GM18517 (cell line): ENCODE data around the gene KLHL6.
"Not testable (repeated sequence)": the region's sequence is repeated elsewhere in the genome, so short reads cannot be mapped to it uniquely, and the experiment has no call there.

ENCODE experiments used
- ATAC-seq: cut with Tn5 transposase; IDR thresholded peaks from one replicate; pipeline ENCODE4 v1.9.1; 2021; ENCODE audit warnings: mild to moderate bottlenecking, moderate library complexity; ENCODE audit not compliant: unreplicated experiment

The KLHL6 gene

GRCh38 chr3:183533412-183534132 lies 21.9 kb downstream of the KLHL6 start:
- ATAC-seq: peak; percentile 55

DNA sequence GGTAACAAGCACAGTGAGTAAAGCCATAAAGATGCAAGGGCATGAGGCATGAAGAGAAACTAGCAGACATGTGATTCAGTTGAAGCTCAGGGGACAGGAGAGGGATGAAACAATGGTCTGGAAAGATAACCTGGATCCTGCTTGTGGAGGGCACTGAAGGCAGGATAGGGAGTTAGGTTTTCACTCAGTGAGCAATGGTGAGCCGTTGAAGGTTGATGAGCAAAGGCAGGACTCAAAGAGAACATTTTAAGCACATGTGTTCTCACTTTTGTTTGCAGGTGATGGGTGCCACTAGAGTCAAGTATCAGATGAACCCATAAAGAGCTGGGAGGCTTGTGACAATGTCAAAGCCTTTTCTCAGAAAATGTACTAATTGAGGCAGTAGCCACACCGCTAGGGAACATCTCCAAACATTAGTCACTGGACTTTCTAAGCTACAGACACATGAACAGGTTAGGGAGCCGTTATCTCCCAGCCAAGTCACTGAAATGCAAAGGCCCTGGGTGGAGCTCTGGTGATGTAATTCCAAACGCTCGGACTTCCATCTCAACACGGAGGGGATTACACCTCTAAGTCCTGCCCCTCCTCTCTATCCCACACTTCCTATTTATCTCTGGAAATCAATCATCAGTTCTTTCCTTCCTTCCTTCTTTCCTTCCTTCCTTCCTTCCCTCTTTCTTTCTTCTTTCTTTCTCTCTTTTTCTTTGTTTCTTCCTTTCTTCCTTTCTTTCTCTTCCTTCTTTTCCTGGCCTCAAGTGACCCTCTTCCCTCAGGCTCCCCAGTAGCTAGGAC lies 22.7 kb downstream of the KLHL6 start:
- ATAC-seq: no peak

GRCh38 chr3:183529717-183530116 lies 25.8 kb downstream of the KLHL6 start:
- ATAC-seq: no peak

DNA sequence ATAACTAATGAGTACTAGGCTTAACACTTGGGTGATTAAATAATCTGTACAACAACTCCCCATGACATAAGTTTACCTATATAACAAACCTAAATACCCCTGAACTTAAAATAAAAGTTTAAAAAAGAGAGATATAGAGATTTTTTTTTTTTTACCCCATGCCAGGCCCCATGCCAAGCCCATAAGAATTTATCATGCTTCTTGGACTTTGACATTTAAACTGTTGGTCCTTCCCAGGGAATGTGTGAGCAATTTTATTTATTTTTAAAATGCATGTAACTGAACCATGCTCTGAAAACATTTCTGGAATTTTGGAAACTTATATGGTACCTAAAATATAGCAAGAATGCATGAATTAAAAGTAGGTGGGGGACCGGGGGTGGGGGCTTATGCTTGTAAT lies 26.3 kb downstream of the KLHL6 start:
- ATAC-seq: no peak

DNA sequence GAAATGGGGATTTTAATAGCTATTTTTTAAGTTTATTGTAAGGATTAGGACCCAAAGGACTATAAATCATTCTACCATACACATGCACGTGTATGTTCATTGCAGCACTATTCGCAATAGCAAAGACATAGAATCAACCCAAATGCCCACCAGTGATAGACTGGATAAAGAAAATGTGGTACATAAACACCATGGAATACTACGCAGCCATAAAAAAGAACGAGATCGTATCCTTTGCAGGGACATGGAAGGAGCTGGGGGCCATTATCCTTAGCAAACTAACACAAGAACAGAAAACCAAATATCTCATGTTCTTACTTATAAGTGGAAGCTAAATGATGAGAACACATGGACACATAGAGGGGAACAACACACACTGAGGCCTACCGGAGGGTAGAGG lies 26.7 kb downstream of the KLHL6 start:
- ATAC-seq: not testable (repeated sequence)

GRCh38 chr3:183527428-183528379 lies 27.8 kb downstream of the KLHL6 start:
- ATAC-seq: peak; percentile 89

DNA sequence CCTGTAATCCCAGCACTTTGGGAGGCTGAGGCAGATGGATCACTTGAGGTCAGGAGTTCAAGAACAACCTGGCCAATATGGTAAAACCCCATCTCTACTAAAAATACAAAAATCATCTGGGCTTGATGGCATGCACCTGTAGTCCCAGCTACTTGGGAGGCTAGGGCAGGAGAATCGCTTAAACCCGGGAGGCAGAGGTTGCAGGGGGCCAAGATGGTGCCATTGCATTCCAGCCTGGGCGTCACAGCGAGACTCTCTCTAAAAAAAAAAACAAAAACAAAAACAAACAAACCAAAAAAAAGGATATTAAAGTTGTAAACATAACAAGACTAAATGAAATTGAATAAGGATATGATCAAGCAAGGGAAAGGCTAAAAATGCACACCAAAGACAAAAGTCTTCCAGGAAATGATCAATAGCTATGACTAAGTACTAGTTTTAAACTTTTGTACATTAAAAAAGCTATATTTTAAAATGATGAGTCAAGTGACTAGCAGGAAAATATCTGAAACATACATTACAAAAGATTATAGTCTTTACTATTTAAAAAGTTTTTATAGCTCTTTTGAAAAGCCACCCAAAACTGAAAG lies 28.6 kb downstream of the KLHL6 start:
- ATAC-seq: peak; percentile 25

DNA sequence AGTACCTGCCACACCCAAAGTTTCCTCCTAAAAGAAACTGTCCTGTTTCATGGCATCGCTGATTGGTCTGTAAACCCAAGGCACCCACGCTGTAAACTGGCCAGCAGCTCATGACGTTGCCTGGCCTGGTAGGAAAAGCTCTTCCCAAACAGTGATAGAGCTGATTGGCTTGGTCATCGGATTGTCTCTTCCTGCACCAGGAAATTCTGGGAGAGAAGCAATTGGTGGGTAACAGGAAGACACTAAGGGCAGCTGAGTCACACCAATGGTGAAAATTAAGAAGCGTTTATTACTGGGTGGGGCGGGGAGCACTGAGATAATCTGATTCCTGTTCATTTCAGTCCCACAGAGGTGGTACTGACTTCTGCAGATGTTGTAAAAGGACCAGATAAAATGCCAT lies 31.0 kb downstream of the KLHL6 start:
- no peak for ATAC-seq

DNA sequence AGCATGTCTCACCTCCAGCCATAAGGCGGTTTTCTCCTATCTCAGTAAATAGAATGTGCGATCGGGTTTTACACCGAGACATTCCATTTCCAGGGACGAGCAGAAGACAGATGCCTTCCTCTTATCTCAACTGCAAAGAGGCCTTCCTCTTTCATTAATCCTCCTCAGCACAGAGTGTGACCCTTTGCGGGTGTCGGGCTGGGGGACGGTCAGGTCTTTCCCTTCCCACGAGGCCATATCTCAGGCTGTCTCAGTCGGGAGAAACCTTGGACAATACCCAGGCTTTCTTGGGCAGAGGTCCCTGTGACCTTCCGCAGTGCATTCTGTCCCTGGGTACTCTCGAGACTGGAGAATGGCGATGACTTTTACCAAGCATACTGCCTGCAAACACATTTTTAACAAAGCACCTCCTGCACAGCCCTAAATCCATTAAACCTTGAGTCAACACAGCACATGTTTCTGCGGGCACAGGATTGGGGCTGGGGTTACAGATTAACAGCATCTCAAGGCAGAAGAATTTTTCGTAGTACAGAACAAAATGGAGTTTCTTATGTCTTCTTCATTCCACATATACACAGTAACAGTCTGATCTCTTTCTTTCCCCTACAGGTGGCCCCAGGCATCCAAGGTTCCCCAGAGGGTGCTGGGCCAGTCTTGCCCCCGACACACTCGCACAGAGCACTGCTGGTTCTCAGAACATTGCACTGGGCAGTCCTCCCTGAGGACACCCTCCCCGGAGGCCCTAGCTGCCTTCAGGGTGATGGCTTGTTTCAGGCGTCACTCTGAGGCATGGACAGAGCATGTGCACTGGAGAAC lies 34.6 kb downstream of the KLHL6 start:
- ATAC-seq: not testable (repeated sequence)

GRCh38 chr3:183520295-183520694 lies 35.2 kb downstream of the KLHL6 start:
- not testable (repeated sequence) for ATAC-seq

DNA sequence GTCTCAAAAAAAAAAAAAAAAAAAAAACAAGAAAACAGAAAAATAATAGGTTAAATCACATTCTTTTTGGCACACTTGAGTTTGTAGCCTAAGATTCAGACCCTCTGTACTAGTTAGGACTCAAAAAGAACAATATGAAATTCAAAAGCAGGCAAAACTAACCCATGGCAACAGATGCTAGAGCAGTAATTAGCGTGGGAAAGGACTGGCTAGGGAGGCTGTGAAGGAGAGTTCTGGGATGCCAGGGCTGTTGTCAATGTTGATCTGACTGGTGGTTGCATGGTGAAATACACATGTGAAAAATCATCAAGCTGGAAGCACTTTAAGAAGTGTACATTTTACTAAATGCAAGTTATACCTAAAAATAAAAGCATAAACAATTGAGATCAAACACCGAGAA lies 35.6 kb downstream of the KLHL6 start:
- no peak for ATAC-seq

DNA sequence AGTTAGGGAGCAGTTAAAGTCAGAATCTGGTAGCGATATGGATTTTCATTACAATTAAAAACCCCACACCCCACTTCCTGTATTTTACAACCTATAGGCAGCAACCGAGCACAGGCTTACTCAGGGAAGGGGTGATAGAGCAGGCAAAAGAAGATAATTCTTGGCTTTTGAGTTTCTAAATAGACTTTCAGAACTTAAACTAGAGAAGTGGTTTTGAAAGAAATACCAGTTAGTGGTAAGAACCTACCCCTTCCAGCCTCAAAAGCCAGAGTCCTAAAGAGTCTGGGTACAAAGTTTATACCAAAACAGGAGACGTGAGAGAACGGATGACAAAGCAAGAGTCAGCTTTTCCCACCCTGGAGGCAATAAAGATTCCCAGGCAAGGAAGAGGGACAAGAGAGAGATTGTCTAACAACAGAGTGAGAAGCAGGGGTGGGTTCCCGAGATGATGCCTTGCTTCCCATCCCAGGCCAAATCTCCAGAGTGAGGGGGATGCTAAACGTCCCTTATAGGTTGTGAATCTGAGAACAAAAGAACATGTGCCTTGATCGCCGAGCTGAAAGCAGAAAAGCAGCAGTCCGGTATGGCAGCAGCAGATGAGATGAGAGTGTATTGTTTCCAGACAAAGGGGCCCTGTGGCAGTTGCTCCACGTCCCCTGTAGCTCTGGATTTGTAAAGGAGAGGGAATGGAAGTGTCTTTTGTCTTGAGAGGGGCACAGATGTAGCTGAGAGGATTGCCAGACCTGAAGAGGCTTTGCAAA lies 36.8 kb downstream of the KLHL6 start:
- ATAC-seq: no peak

GRCh38 chr3:183517607-183518006 lies 37.9 kb downstream of the KLHL6 start:
- ATAC-seq: no peak

DNA sequence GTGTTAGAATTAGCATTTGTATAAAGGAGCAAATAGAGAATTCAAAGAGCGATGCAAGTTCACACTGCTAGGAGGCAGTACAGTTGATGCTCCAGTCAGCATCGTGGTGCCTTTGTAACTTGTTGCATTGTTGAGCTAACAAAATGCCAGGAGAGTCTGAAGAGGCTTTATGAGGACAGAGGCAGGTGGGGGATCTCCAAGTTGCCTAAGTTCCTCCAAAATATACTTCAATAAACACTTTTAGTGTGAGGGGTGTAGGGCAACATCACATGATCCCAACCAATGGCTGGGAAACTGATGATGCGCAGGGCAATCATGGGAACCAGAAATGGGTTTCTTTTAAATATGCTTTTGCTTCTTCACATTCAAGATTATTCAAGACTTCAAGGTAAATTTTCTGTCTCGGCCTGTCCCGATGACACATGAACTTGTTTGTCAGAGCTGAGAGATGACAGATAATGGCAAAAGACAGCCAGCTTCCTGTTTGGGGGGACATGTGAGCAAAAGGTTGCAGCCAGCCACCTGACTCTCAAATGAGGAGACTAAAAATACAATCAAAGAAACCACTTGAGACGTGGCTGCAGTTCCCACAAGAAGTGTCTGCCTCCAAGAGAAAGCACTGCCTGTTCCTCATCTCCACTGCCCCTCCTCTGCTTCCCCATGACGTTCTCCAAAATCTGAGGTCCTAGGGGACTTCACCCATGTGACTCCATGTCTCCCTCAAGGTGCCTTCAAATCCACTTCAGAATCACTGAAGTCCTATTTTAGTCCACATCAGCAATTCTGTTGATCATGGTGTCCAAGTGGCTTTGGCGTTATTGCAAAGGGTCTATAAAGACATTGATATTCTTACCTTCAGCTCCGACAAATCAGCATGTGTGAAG lies 39.3 kb downstream of the KLHL6 start:
- peak; percentile 78 for ATAC-seq

DNA sequence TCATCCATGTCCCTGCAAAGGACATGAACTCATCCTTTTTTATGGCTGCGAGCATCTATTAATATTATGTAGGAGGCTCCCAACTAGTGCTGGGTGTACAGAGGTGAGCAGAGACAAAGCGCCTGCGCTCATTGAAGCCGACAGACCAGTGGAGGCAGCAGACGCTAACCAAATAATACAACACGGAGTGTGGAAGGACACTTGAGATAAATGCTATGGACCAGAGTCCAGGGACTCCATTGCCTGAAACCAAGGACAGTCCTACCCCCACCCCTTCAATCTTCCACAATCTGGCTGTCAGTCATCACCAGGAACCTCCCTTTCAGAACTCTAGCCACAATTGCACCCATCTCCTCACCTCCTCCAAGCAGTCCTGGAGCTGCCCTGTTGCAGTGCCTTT lies 41.5 kb downstream of the KLHL6 start:
- no peak for ATAC-seq

DNA sequence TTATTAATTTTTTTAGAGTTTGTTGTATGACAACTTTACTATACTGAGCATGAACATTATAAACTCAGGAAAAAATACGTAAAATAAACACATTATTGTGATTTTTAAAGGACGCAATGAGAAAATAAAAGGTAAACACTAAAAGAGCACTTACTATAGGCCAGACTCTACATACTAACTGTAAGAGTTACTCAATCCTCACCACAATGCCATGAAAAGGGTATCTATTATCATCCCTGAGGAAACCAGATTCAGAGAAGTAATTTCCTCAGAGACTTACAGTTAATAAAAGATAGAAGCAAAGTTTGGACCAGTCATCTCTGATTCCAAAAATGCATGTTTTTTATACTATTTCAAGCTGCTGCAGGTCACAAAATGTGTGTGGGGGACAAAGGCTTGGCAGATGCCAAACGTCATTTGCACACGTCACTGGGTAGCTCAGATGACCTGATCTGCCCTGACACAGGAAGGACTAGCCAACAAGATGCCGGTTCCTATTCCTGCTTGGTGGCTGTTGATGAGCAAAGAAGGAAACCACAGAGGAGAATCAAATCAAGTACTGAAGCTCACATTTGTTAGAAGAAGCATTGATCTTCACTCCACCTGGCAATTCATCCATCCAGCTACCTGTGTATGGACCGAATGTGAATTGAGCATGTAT lies 42.3 kb downstream of the KLHL6 start:
- no peak for ATAC-seq

DNA sequence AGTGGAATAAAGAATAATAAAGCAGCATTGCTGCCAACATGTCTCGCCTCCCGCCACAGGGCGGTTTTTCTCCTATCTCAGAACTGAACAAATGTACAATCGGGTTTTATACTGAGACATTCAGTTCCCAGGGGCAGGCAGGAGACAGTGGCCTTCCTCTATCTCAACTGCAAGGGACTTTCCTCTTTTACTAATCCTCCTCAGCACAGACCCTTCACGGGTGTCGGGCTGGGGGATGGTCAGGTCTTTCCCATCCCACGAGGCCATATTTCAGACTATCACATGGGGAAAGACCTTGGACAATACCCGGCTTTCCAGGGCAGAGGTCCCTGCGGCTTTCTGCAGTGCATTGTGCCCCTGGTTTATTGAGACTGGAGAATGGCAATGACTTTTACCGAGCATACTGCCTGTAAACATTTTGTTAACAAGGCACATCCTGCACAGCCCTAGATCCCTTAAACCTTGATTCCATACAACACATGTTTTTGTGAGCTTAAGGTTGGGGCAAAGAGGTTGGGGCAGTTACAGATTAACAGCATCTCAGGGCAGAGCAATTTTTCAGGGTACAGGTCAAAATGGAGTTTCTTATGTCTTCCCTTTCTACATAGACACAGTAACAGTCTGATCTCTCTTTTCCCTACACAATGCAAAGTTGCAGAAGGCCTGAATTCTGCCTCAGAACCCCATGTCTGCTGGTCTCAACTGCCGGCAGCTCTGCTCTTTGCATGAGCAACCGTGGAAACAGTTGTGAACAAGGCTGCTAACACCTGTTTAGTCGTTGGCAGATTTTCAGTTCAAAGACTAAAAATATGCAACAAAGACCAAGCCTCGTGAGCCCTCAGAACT lies 44.0 kb downstream of the KLHL6 start:
- peak; percentile 45 for ATAC-seq
